GM12865 (cell line): Measurements from ENCODE around the gene GARIN5B.
A peak's percentile ranks its signal among the peaks of the same experiment; 100 is the strongest.

Source experiments
- DNase-seq: peaks from one replicate; pipeline ENCODE4 v3.0.0; 2010; ENCODE audit warnings: low read depth
- H3K4me3 ChIP-seq: 2 replicates; pipeline ENCODE4 v1.5.1; 2011; ENCODE audit warnings: mild to moderate bottlenecking, low read depth, low read length, control low read depth
- TF ChIP-seq, protein P1 (sequence below): IDR thresholded peaks from 2 replicates; pipeline ENCODE4 v1.5.1; 2011; ENCODE audit warnings: low read length, control low read depth, low read depth, inconsistent platforms; ENCODE audit not compliant: insufficient read depth; ENCODE audit errors: missing control alignments

Gene GARIN5B

DNA sequence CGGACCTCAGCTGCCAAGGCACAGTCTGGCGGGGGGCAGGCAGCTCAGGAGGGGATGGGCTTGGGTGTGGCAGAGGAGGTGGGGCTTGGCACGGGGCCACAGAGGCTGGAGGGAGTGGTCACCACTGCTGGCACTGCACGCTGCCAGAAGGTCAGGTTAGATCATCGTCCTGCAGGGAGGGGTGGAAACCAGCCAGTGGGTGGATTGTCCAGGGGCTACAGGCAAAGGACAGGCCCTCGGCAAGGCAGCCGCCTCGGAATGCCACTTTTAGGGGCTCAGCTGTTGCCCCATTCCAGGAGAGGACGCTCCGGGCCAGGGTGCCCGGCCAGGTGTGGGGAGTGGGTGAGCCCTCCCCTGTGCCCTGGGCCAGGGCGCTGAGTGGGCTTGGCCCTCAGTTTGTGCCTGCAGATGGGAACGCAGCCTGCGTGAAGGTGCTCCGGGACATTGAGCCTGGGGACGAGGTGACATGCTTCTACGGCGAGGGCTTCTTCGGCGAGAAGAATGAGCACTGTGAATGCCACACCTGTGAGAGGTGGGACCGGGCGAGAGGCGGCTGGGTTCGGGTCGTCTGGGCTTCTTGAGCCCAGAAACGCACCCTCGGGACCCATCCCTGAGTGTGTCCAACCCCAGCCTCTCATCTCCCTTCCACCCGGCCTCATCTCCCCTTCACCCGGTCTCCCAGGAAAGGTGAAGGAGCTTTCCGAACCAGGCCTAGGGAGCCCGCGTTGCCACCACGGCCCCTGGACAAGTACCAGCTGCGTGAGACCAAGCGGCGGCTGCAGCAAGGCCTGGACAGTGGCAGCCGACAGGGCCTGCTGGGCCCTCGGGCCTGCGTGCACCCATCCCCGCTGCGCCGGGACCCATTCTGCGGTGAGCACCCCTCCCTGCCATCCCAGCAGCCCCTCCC is 17.0 kb downstream of the GARIN5B start:
- TF ChIP-seq, protein P1, sequence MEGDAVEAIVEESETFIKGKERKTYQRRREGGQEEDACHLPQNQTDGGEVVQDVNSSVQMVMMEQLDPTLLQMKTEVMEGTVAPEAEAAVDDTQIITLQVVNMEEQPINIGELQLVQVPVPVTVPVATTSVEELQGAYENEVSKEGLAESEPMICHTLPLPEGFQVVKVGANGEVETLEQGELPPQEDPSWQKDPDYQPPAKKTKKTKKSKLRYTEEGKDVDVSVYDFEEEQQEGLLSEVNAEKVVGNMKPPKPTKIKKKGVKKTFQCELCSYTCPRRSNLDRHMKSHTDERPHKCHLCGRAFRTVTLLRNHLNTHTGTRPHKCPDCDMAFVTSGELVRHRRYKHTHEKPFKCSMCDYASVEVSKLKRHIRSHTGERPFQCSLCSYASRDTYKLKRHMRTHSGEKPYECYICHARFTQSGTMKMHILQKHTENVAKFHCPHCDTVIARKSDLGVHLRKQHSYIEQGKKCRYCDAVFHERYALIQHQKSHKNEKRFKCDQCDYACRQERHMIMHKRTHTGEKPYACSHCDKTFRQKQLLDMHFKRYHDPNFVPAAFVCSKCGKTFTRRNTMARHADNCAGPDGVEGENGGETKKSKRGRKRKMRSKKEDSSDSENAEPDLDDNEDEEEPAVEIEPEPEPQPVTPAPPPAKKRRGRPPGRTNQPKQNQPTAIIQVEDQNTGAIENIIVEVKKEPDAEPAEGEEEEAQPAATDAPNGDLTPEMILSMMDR, result no peak
- H3K4me3 ChIP-seq, result no peak overlapping the region
- no peak for DNase-seq

DNA sequence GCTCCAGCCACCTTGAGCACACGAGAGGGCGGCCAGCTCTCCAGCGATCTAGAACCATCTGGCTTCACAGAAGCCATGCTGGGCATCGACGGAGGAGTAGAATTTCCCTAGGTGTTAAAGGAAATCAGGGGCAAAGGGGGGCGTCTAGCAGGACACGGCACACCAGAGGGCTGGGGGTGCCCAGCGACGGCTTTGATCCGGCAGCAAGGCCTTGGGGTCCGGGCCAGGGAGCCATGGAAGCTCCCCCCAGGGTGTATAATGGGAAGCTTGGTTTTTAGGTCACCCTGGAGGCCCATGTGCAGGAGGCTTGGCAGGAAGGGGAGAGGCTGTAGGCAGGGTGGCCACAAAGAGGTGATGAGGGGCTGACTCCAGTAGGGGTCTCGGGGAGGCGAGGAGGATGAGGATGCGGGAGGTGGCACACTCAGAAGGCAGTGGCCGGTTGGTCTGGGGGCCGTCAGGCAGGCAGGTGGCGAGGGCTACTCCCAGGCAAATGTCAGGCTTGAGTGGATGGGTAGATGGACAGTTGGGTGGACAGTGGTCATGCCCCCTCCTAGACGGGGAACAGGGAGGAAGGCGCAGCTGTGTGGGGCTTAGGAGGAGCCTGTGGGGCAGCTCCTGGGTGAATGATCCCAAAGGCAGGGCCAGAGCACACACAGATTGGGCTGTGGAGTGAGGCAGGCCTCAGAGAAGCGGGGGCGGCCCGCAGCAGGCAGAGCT is 17.8 kb downstream of the GARIN5B start:
- DNase-seq, result no peak
- TF ChIP-seq, protein P1, result no peak
- H3K4me3 ChIP-seq, result no peak overlapping the region

DNA sequence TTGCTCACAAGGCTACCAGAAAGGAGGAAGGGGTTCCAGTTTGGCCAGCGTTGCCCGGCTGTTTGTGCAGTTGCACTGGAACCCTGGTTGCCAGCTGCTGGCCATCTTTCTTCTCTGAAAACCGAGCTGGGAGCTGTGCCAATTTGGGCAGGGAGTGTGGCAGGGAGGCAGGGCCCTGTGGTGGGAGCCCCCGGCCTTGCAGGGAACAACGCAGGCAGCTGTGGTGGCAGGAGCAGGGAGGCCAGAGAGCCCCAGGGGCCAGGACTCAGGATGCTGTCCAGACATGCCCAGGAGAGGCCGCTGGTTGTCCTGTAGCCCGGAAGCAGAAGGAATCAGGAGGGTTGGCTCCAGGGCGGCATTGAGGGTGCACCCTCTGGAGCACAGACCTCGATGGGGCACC is 18.6 kb downstream of the GARIN5B start:
- DNase-seq, result no peak

DNA sequence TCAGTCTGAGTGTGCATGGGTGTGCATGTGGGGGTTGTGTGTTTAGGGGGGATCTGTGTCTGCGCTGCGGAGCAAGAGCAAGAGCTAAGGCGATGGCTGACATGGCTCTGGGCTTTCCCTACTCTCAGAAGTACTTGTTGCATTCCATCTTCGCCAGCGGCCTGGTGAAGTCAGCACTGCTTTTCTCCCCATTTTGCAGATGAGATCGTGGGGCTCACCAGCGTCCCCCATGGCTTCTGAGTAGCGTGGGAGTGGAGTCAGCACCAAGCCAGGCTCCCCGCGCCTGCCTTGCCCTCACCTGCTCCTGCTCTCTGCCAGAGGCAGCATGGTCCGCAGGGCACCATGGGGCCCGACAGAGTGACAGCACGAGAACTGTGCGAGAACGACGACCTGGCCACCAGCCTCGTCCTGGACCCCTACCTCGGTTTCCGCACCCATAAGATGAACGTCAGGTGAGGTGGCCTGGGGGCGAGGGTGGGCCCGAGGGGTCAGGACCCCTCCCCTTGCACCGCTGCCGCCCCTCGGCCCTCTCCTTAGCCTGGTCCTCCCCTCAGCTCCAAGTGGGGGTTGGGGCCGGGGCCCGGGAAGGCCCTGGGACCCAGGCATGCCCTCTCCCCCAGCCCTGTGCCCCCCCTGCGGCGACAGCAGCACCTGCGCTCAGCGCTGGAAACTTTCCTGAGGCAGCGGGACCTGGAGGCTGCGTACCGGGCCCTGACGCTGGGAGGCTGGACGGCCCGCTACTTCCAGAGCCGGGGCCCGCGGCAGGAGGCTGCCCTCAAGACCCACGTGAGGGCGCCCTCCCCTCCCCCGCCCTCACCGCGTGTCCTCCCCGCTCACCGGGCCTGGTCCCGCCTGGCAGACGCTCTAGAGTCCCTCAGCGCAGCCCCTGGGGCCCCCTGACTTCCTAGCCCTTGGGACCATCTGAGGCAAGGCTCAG is 21.2 kb downstream of the GARIN5B start:
- peak overlapping the region; percentile 95; the same call in 1 of the 2 replicates for H3K4me3 ChIP-seq
- TF ChIP-seq, protein P1, result no peak
- DNase-seq, result no peak

More for the DNA sequence above, 18.6 kb downstream of the GARIN5B start:
- H3K4me3 ChIP-seq, result no peak overlapping the region
- TF ChIP-seq, protein P1, result no peak

DNA sequence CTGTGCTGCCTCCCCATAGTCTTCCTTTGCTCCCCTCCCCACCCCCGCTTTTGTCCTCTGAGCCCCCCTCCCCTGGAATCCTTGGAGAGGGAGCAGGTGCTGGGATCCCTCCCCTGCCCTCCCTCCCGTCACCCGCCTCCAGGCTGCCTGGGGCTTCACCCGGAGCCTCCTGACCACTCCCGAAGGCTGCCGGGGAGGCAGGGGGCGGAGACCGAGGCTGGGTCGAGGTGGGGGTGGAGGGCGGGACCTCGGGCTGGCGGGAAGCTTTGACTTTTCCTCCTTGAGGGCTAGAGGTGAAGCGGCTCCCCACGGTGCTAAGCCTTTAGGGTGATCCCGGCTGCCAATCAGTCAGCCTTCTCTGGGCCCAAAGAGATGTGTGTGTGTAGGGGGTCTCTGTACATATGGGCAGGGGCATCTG is 21.9 kb downstream of the GARIN5B start:
- H3K4me3 ChIP-seq, result peak overlapping the region; percentile 95
- TF ChIP-seq, protein P1, result no peak
- DNase-seq, result peak; percentile 77

DNA sequence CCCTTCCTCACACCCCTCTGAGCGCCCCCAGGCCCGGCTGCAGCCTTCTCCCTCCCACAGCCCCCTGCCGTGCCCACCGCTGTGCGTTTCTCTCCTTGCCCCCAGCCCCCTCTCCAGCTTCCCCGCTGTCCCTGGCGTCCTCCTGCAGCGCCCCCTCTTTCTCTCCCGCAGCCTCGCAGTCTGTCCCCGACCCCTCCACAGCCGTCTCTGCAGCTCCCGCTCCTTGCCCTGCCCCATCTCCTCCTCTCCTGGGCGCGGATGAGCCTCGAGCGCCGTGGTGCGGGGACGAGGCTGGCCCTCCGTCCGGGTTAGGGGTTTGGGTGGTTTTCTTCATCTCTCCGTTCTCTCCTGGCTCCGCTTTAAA is 22.3 kb downstream of the GARIN5B start:
- TF ChIP-seq, protein P1, result peak; percentile 14
- no peak for DNase-seq
- H3K4me3 ChIP-seq, result peak overlapping the region; percentile 95
